ENCODE data around the gene TMOD3. TPM values are rescaled to one million over a fixed set of nuclear protein-coding genes. Genes with fewer than 3 reads are reported as not detected.

The TMOD3 gene
- total RNA-seq, 1 donor from 2014 or later = 59.2 TPM

DNA sequence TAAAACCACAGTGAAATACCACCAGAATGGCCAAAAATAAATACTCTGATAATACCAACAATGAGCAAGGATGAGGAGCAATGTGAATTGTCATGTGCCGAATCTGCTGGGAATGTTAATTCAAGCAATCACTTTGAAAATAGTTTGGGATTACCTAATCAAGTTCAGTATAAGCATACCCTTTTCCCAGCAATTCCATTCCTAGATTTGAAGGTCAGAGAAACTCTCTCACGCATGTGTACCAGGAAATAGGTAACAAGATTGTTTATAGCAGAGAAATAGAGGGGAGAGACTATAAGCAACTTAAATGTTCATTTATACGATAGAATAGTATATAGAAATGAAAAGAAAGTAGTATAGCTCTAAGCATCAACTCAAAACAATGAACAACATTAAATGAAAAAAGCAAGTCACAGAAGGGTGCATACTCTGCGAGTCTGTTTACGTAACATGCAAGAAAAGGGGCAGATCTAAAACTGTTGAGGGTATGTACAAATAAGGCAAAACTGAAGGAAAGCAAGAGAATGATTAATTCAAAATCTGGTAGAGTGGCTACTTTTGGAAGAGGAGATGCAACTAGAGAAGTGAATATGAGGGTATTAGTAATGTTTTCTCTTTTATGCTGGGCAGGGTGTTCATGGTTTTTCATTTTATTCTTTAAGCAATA, 27.4 kb downstream of the TMOD3 start:
- no peak overlapping the region for H3K27ac Mint-ChIP-seq
- peaks cover 19% of the 10 kb centered on the region for H3K4me1 Mint-ChIP-seq (ENCODE audit: low read depth)
- DNase-seq (ENCODE audit: low spot score) = no peak
- H3K4me3 Mint-ChIP-seq = no peak overlapping the region
- peaks cover 19% of the 10 kb centered on the region for H3K36me3 Mint-ChIP-seq (ENCODE audit: low read depth)
- intact Hi-C loops (cut with micrococcal nuclease) = no loop called here
- H3K27me3 Mint-ChIP-seq (ENCODE audit: insufficient read depth) = no peaks in the 10 kb centered on the region
- peaks cover 5% of the 10 kb centered on the region for H3K9me3 Mint-ChIP-seq

DNA sequence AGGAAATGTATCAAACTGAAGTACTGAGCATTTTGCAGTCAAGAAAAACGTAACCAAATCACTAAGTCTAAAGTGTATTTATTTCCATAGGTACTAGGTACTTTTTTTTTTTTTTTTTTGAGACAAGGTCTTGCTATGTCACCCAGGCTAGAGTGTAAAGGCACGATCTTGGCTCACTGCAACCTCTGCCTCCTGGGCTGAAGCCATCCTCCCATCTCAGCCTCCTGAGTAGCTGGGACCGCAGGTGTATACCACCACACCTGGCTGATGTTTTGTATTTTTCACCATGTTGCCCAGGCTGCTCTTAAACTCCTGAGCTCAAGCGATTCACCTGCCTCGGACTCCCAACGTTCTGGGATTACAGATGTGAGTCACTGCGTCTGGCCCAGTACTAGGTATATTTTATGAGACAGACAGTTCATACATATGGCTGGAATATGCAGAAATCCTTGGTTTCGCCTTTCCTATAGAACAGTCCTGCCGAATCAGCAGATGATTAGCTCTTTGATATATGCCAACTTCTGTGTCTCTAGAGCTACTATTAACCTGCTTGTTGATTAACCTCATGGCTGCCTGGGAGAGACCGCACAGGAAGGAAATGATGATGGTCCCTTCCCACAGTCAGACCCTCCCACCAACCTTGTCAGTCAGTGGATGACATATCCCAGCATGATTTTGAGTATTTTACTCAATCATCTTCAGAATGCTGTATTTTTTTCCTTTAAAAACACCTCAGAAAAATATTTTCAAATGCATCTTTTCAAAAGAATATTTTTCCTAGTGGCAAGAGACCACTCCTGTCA, 32.3 kb downstream of the TMOD3 start:
- peak; percentile 33 for DNase-seq (ENCODE audit: low spot score)
- H3K9me3 Mint-ChIP-seq = peaks cover 5% of the 10 kb centered on the region
- H3K4me3 Mint-ChIP-seq = peak overlapping the region; percentile 50
- peaks cover 57% of the 10 kb centered on the region for H3K4me1 Mint-ChIP-seq (ENCODE audit: low read depth)
- peak overlapping the region; percentile 67 for H3K27ac Mint-ChIP-seq
- peaks cover 44% of the 10 kb centered on the region for H3K36me3 Mint-ChIP-seq (ENCODE audit: low read depth)
- intact Hi-C loops (cut with micrococcal nuclease) = loop anchor here (1.0 kb wide), 1 partner anchor 31 kb away; no protein-coding TSS in a partner anchor
- no peaks in the 10 kb centered on the region for H3K27me3 Mint-ChIP-seq (ENCODE audit: insufficient read depth)

GRCh38 chr15:51863131-51863530, 33.7 kb downstream of the TMOD3 start:
- no peak for DNase-seq (ENCODE audit: low spot score)
- peak overlapping the region; percentile 60 for H3K27ac Mint-ChIP-seq
- H3K27me3 Mint-ChIP-seq (ENCODE audit: insufficient read depth) = no peaks in the 10 kb centered on the region
- peaks cover 47% of the 10 kb centered on the region for H3K36me3 Mint-ChIP-seq (ENCODE audit: low read depth)
- peaks cover 62% of the 10 kb centered on the region for H3K4me1 Mint-ChIP-seq (ENCODE audit: low read depth)
- H3K9me3 Mint-ChIP-seq = peaks cover 5% of the 10 kb centered on the region
- H3K4me3 Mint-ChIP-seq = no peak overlapping the region
- intact Hi-C loops (cut with micrococcal nuclease) = no loop called here

DNA sequence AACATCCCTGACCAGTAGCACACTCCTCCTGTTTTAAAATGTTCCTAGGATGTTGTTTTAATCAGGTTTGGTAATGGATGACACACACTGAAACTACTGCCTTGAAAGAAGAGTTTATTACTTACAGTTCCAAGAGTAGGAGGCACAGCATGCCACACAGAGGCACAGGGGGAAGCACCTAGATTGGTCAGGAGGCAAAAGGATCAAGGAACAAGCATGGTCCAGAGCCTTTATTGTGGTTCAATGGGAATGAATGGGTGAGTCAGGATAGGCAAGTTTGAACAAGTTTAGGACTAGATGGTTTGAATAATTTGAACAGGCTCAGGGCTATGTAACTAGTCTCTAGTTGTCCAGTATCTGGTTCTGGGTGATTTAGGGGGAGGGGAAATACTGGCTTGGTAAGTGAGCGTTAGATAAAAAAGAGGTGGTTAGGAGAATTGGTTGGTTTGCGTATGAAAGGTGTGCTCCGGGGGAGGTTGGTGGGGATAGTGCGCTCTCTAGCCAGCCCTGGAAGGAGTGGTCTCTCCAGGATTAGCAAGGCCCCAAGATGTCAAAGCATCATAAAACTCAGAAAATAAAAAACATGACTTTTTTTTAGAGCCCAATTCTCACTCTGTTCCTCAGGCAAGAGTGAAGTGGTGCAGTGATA, 35.1 kb downstream of the TMOD3 start:
- intact Hi-C loops (cut with micrococcal nuclease) = no loop called here
- Mint-ChIP-seq H3K4me3 (no peak overlapping the region), H3K9me3 (peaks cover 5% of the 10 kb centered on the region), H3K27ac (peak overlapping the region; percentile 75), H3K27me3 (ENCODE audit: insufficient read depth) (no peaks in the 10 kb centered on the region), H3K36me3 (ENCODE audit: low read depth) (peaks cover 49% of the 10 kb centered on the region), H3K4me1 (ENCODE audit: low read depth) (peaks cover 62% of the 10 kb centered on the region)
- DNase-seq (ENCODE audit: low spot score) = no peak

DNA sequence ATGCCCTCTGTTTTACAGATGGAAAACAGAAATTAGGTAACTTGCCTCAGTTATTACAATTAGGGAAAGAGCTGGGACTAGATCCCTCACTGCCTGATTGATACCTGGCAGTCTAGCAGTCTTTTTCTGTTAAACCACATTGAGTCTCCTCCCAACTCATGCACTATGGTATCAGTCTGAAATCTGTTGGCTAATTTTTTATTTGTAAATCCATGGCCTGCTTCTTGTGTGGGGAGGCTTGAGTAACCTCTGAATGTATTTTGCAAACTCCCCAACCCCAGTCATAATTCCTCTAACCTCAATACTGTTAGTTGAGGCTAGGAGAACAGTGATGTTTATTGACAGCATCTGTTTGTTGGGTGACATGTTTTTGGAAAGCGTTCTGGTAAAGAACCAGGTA, 35.9 kb downstream of the TMOD3 start:
- no peak overlapping the region for H3K4me3 Mint-ChIP-seq
- no peaks in the 10 kb centered on the region for H3K27me3 Mint-ChIP-seq (ENCODE audit: insufficient read depth)
- no peak for DNase-seq (ENCODE audit: low spot score)
- intact Hi-C loops (cut with micrococcal nuclease) = no loop called here
- H3K27ac Mint-ChIP-seq = no peak overlapping the region
- no peaks in the 10 kb centered on the region for H3K9me3 Mint-ChIP-seq
- H3K4me1 Mint-ChIP-seq (ENCODE audit: low read depth) = peaks cover 54% of the 10 kb centered on the region
- peaks cover 45% of the 10 kb centered on the region for H3K36me3 Mint-ChIP-seq (ENCODE audit: low read depth)

DNA sequence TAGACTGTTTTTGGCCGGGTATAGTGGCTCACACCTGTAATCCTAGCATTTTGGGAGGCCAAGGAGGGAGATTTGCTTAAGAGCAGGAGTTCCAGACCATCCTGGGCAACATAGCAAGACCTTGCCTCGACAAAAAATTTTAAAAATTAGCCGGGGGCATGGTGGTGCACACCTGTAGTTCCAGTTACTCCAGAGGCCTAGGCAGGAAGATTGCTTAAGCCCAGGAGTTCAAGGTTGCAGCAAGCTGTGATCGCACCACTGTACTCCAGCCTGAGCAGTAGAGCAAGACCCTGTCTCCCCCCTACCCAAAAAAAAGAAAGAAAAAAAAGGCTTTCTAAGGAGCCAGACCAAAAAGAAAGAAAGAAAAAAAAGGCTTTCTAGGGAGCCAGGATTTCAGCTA, 36.7 kb downstream of the TMOD3 start:
- no peaks in the 10 kb centered on the region for H3K9me3 Mint-ChIP-seq
- peaks cover 47% of the 10 kb centered on the region for H3K36me3 Mint-ChIP-seq (ENCODE audit: low read depth)
- intact Hi-C loops (cut with micrococcal nuclease) = no loop called here

DNA sequence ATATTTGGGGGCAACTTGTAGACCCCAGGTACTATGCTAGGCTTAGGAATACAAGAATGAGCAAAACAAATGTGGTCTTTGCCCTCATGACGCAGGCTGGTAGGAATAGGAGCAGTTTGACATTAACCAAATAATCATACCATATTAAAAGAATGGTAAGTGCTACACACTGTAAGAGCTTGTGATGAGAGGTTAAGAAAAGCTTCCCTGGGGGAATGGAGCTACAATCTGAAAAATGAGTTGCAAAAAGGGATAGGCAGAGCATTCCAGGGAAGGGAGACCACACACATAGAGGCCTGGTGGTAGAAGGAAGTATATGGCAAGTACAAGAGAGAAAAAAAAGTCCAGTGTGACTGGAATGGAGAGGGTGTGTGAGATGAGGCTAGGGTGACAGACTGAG, 37.3 kb downstream of the TMOD3 start:
- H3K27ac Mint-ChIP-seq = peak overlapping the region; percentile 25
- H3K36me3 Mint-ChIP-seq (ENCODE audit: low read depth) = peaks cover 50% of the 10 kb centered on the region
- no peak overlapping the region for H3K4me3 Mint-ChIP-seq

More for the DNA sequence above, 36.7 kb downstream of the TMOD3 start:
- no peak overlapping the region for H3K4me3 Mint-ChIP-seq
- H3K27me3 Mint-ChIP-seq (ENCODE audit: insufficient read depth) = no peaks in the 10 kb centered on the region
- peaks cover 50% of the 10 kb centered on the region for H3K4me1 Mint-ChIP-seq (ENCODE audit: low read depth)
- no peak overlapping the region for H3K27ac Mint-ChIP-seq
- DNase-seq (ENCODE audit: low spot score) = no peak

DNA sequence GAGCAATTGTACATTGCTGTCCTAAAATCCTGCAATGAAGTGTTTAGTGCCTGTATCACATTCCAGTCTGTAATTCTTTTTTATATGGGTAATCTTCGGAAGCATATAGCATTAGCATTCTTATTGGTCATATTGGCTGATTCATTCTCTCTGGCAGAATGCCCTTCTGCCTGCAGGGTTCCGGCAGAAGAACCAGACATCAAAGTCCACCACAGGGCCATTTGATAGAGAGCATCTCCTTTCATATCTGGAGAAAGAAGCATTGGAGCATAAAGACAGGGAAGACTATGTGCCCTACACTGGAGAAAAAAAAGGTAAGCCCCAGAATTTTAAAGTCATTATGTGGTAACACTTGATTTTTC, 39.6 kb downstream of the TMOD3 start:
- Mint-ChIP-seq H3K4me3 (no peak overlapping the region), H3K27me3 (ENCODE audit: insufficient read depth) (no peaks in the 10 kb centered on the region), H3K9me3 (no peaks in the 10 kb centered on the region), H3K36me3 (ENCODE audit: low read depth) (peaks cover 43% of the 10 kb centered on the region), H3K27ac (no peak overlapping the region), H3K4me1 (ENCODE audit: low read depth) (peaks cover 22% of the 10 kb centered on the region)
- intact Hi-C loops (cut with micrococcal nuclease) = no loop called here
- no peak for DNase-seq (ENCODE audit: low spot score)

More for the DNA sequence above, 37.3 kb downstream of the TMOD3 start:
- intact Hi-C loops (cut with micrococcal nuclease) = no loop called here
- no peak for DNase-seq (ENCODE audit: low spot score)
- Mint-ChIP-seq H3K9me3 (no peaks in the 10 kb centered on the region), H3K4me1 (ENCODE audit: low read depth) (peaks cover 44% of the 10 kb centered on the region), H3K27me3 (ENCODE audit: insufficient read depth) (no peaks in the 10 kb centered on the region)

GRCh38 chr15:51870774-51871173, 41.3 kb downstream of the TMOD3 start:
- H3K27me3 Mint-ChIP-seq (ENCODE audit: insufficient read depth) = no peaks in the 10 kb centered on the region

GRCh38 chr15:51874751-51875644, 45.5 kb downstream of the TMOD3 start:
- Mint-ChIP-seq H3K4me3 (no peak overlapping the region), H3K27ac (no peak overlapping the region), H3K36me3 (ENCODE audit: low read depth) (peaks cover 39% of the 10 kb centered on the region), H3K9me3 (no peaks in the 10 kb centered on the region), H3K27me3 (ENCODE audit: insufficient read depth) (no peaks in the 10 kb centered on the region), H3K4me1 (ENCODE audit: low read depth) (peaks cover 4% of the 10 kb centered on the region)
- intact Hi-C loops (cut with micrococcal nuclease) = no loop called here
- no peak for DNase-seq (ENCODE audit: low spot score)

More at GRCh38 chr15:51870774-51871173, 41.3 kb downstream of the TMOD3 start:
- no peak overlapping the region for H3K27ac Mint-ChIP-seq
- peaks cover 7% of the 10 kb centered on the region for H3K4me1 Mint-ChIP-seq (ENCODE audit: low read depth)
- peaks cover 38% of the 10 kb centered on the region for H3K36me3 Mint-ChIP-seq (ENCODE audit: low read depth)
- no peak overlapping the region for H3K4me3 Mint-ChIP-seq
- DNase-seq (ENCODE audit: low spot score) = no peak
- no peaks in the 10 kb centered on the region for H3K9me3 Mint-ChIP-seq
- intact Hi-C loops (cut with micrococcal nuclease) = no loop called here

- no peak overlapping the region for H3K4me3 Mint-ChIP-seq
- no peaks in the 10 kb centered on the region for H3K9me3 Mint-ChIP-seq
- peaks cover 4% of the 10 kb centered on the region for H3K4me1 Mint-ChIP-seq (ENCODE audit: low read depth)
- H3K36me3 Mint-ChIP-seq (ENCODE audit: low read depth) = peaks cover 33% of the 10 kb centered on the region
- no peak overlapping the region for H3K27ac Mint-ChIP-seq
- no peaks in the 10 kb centered on the region for H3K27me3 Mint-ChIP-seq (ENCODE audit: insufficient read depth)
- intact Hi-C loops (cut with micrococcal nuclease) = no loop called here
- no peak for DNase-seq (ENCODE audit: low spot score)
Observed at GRCh38 chr15:51876169-51876568, 46.7 kb downstream of the TMOD3 start.

All from activated T-helper 1 cell treated with anti-CD3 and anti-CD28 coated beads, Interleukin-12 subunit alpha, Interleukin-12 subunit beta, Interleukin-2, Interleukin-4 antibody, amounts not matched to agents 30 ng/mL and 10 ng/mL and 1 ng/mL, durations not matched to agents 14 hours and 24 hours and 36 hours (primary cell).